Endodermal cell (in vitro differentiated cells): ENCODE data around the gene NTSR1. TPM values are rescaled to one million over a fixed set of nuclear protein-coding genes. Genes with fewer than 3 reads are reported as not detected.

Source experiments
- DNase-seq: peaks from one replicate; pipeline ENCODE4 v3.0.0-alpha.2; 2017
- H3K27ac ChIP-seq: 2 replicates; pipeline ENCODE4 v1.5.1; 2013; ENCODE audit warnings: mild to moderate bottlenecking, low read depth, low read length, moderate library complexity
- H3K27me3 ChIP-seq: 2 replicates; pipeline ENCODE4 v1.6.1; 2013; ENCODE audit warnings: mild to moderate bottlenecking, low read length, moderate library complexity; ENCODE audit not compliant: insufficient read depth, control insufficient read depth, poor library complexity, severe bottlenecking
- H3K36me3 ChIP-seq: 2 replicates; pipeline ENCODE4 v1.7.0; 2013; ENCODE audit warnings: mild to moderate bottlenecking, low read length, moderate library complexity; ENCODE audit not compliant: control insufficient read depth, insufficient read depth
- H3K4me1 ChIP-seq: one replicate; pipeline ENCODE4 v1.7.0; 2013; ENCODE audit warnings: low read length; ENCODE audit not compliant: control insufficient read depth, insufficient read depth
- H3K4me3 ChIP-seq: 2 replicates; pipeline ENCODE4 v1.5.1; 2013; ENCODE audit warnings: mild to moderate bottlenecking, low read length, moderate library complexity
- H3K9ac ChIP-seq: 2 replicates; pipeline ENCODE4 v1.6.1; 2013; ENCODE audit warnings: mild to moderate bottlenecking, low read length, moderate library complexity; ENCODE audit not compliant: poor library complexity, severe bottlenecking; ENCODE audit errors: extremely low read depth
- H3K9me3 ChIP-seq: 2 replicates; pipeline ENCODE4 v1.6.1; 2013; ENCODE audit warnings: mild to moderate bottlenecking, low read length, moderate library complexity; ENCODE audit not compliant: control insufficient read depth
- H3K27ac Mint-ChIP-seq: 2 replicates; pipeline ENCODE4 v1.8.0; 2020; ENCODE audit warnings: mixed read lengths
- H3K27me3 Mint-ChIP-seq: 2 replicates; pipeline ENCODE4 v1.8.0; 2021; ENCODE audit warnings: mild to moderate bottlenecking, mixed read lengths; ENCODE audit not compliant: insufficient read depth
- H3K36me3 Mint-ChIP-seq: 2 replicates; pipeline ENCODE4 v1.8.0; 2020; ENCODE audit warnings: low read depth, mixed read lengths
- H3K4me1 Mint-ChIP-seq: 2 replicates; pipeline ENCODE4 v1.8.0; 2020; ENCODE audit warnings: mixed read lengths
- H3K4me3 Mint-ChIP-seq: 2 replicates; pipeline ENCODE4 v1.8.0; 2020; ENCODE audit warnings: mild to moderate bottlenecking, moderate library complexity, mixed read lengths
- H3K9me3 Mint-ChIP-seq: 2 replicates; pipeline ENCODE4 v1.8.0; 2020; ENCODE audit warnings: mild to moderate bottlenecking, mixed read lengths
- WGBS, 2 experiments: methylation state at CpG; one replicate each; pipeline versions ENCODE4 v1.1.5 to v1.1.7; 2013; ENCODE audit warnings: missing lambda C conversion rate in 2 of 2, mixed read lengths in 1 of 2; ENCODE audit not compliant: insufficient coverage in 1 of 2, insufficient read length in 1 of 2; 5-methylcytosine and 5-hydroxymethylcytosine counted together
- total RNA-seq, 2 donors: library from RNA; stranded (reverse); fragmentation: NEBNext Ultra II Directional in 1 of 2; extraction: Animal tissue kit (Norgen Biotek cat#: 25700) in 1 of 2; gene quantifications; 2 replicates in 1 of 2; 3 replicates in 1 of 2; pipeline ENCODE4 v1.2.1, GENCODE V29; 2021
- TF ChIP-seq, protein P1 (sequence below): fragments of 200-600 bp; sonication (generic); conservative IDR thresholded peaks from 2 replicates; pipeline ENCODE4 v1.5.0; 2021; ENCODE audit warnings: antibody characterized with exemption, mild to moderate bottlenecking

NTSR1 gene
- total RNA-seq, 2 donors from 2014 or later: 0.11 to 0.62 TPM

DNA sequence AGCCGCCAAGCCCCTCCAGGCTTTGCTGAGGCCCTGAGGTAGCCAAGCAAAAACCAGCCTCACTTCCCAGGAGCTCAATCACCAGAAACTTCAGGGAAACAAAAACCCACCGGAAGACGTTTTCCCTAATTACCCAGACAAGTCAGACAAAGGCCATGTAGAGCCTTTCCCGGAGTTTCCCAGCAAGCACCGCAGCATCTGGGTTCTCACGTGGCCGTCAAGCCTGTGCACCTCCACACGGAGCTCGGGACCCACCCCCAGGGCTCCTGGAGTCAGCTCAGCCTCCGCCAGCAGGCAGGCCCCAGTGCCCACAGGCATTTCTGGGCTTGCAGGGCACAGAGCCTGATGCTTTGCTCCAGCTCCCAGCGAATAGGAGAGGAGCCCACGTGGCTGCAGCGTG is 77.5 kb downstream of the NTSR1 start:
- TF ChIP-seq, protein P1, sequence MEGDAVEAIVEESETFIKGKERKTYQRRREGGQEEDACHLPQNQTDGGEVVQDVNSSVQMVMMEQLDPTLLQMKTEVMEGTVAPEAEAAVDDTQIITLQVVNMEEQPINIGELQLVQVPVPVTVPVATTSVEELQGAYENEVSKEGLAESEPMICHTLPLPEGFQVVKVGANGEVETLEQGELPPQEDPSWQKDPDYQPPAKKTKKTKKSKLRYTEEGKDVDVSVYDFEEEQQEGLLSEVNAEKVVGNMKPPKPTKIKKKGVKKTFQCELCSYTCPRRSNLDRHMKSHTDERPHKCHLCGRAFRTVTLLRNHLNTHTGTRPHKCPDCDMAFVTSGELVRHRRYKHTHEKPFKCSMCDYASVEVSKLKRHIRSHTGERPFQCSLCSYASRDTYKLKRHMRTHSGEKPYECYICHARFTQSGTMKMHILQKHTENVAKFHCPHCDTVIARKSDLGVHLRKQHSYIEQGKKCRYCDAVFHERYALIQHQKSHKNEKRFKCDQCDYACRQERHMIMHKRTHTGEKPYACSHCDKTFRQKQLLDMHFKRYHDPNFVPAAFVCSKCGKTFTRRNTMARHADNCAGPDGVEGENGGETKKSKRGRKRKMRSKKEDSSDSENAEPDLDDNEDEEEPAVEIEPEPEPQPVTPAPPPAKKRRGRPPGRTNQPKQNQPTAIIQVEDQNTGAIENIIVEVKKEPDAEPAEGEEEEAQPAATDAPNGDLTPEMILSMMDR: no peak
- 87 to 88% methylated on average over 10 to 13 of the region's 13 CpGs for WGBS, 2 experiments
- H3K36me3 ChIP-seq: no peaks in the 10 kb centered on the region
- no peak overlapping the region for H3K4me3 ChIP-seq
- Mint-ChIP-seq H3K4me3 (no peak overlapping the region), H3K27ac (no peak overlapping the region), H3K4me1 (peaks cover 1% of the 10 kb centered on the region), H3K9me3 (no peaks in the 10 kb centered on the region), H3K27me3 (peaks cover 2% of the 10 kb centered on the region), H3K36me3 (no peaks in the 10 kb centered on the region)
- DNase-seq: no peak
- no peaks in the 10 kb centered on the region for H3K4me1 ChIP-seq
- H3K27me3 ChIP-seq: no peaks in the 10 kb centered on the region
- peak overlapping the region; percentile 86 for H3K27ac ChIP-seq
- no peaks in the 10 kb centered on the region for H3K9me3 ChIP-seq
- no peak overlapping the region for H3K9ac ChIP-seq

DNA sequence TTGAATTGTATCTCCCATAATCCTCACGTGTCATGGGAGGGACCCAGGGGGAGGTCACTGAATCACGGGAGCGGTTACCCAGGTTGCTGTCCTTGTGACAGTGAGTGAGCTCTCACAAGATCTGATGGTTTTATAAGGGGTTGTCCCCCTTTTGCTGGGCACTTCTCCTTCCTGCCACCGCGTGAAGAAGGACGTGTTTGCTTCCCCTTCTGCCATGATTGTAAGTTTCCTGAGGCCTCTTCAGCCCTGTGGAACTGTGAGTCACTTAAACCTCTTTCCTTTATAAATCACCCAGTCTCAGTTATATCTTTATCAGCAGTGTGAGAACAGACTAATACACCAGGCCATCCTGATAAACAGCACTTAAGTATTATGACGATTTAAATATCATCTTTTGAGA is 78.7 kb downstream of the NTSR1 start:
- H3K4me1 Mint-ChIP-seq: peaks cover 1% of the 10 kb centered on the region

DNA sequence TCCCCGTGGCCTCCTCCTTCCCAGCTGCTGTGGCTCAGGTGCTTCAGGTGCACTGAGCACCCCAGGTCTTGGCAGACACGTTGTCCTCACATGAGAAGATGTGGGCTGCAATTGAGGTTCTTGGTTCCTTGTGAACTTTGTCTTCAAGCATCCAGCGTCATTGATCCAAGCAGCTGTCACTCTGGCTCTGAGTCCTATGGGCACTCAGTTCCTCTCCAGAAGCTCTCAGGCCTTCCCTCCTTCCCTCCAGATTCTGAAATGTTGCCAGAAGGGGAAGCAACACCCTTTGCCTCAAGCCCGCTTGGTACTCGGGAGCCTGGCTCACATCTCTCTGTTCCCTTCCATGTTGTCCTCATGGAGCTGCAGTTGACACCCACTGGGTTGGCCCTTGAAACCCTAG is 79.2 kb downstream of the NTSR1 start:
- H3K4me3 ChIP-seq: no peak overlapping the region
- TF ChIP-seq, protein P1: no peak
- whole genome bisulfite sequencing, 2 experiments: 86 to 88% methylated on average over 3 to 5 of the region's 5 CpGs
- H3K36me3 ChIP-seq: no peaks in the 10 kb centered on the region
- Mint-ChIP-seq H3K4me1 (no peaks in the 10 kb centered on the region), H3K4me3 (no peak overlapping the region), H3K27ac (no peak overlapping the region), H3K36me3 (no peaks in the 10 kb centered on the region), H3K9me3 (no peaks in the 10 kb centered on the region), H3K27me3 (peaks cover 5% of the 10 kb centered on the region)
- no peaks in the 10 kb centered on the region for H3K27me3 ChIP-seq
- H3K4me1 ChIP-seq: no peaks in the 10 kb centered on the region
- DNase-seq: no peak
- H3K9me3 ChIP-seq: no peaks in the 10 kb centered on the region
- H3K9ac ChIP-seq: no peak overlapping the region
- no peak overlapping the region for H3K27ac ChIP-seq

More for the DNA sequence above, 78.7 kb downstream of the NTSR1 start:
- Mint-ChIP-seq H3K4me3 (no peak overlapping the region), H3K27ac (no peak overlapping the region), H3K27me3 (peaks cover 3% of the 10 kb centered on the region), H3K36me3 (no peaks in the 10 kb centered on the region), H3K9me3 (no peaks in the 10 kb centered on the region)
- H3K27ac ChIP-seq: no peak overlapping the region
- H3K27me3 ChIP-seq: no peaks in the 10 kb centered on the region
- no peaks in the 10 kb centered on the region for H3K4me1 ChIP-seq
- H3K36me3 ChIP-seq: no peaks in the 10 kb centered on the region
- TF ChIP-seq, protein P1: no peak
- H3K4me3 ChIP-seq: no peak overlapping the region
- no peak overlapping the region for H3K9ac ChIP-seq
- 87 to 88% methylated on average over 7 of the region's 7 CpGs for WGBS, 2 experiments
- no peaks in the 10 kb centered on the region for H3K9me3 ChIP-seq
- no peak for DNase-seq
